H9 (cell line): ENCODE results near the gene VPS35L. TPM values are rescaled to one million over a fixed set of nuclear protein-coding genes. Genes with fewer than 3 reads are reported as not detected.

Source experiments
- DNase-seq: peaks from one replicate; pipeline ENCODE4 v3.0.0-alpha.2; 2017
- H2AFZ ChIP-seq: one replicate; pipeline ENCODE4 v1.6.1; 2013; ENCODE audit warnings: mild to moderate bottlenecking, low read length, control low read depth, moderate library complexity
- H2AK5ac ChIP-seq: 2 replicates; pipeline ENCODE4 v1.6.1; 2013; ENCODE audit warnings: low read length, control low read depth, mixed read lengths; ENCODE audit not compliant: insufficient read length
- H2BK120ac ChIP-seq: one replicate; pipeline ENCODE4 v1.6.1; 2013; ENCODE audit warnings: low read depth, mild to moderate bottlenecking, low read length, control low read depth, inconsistent platforms; ENCODE audit not compliant: poor library complexity, severe bottlenecking
- H2BK12ac ChIP-seq: 2 replicates; pipeline ENCODE4 v1.6.1; 2013; ENCODE audit warnings: low read length, control low read depth, mixed read lengths, low read depth; ENCODE audit not compliant: insufficient read length
- H2BK15ac ChIP-seq: 2 replicates; pipeline ENCODE4 v1.6.1; 2013; ENCODE audit warnings: low read depth, low read length, control low read depth
- H2BK20ac ChIP-seq: one replicate; pipeline ENCODE4 v1.6.1; 2013; ENCODE audit warnings: low read depth, mild to moderate bottlenecking, low read length, control low read depth, inconsistent platforms; ENCODE audit not compliant: poor library complexity, severe bottlenecking
- H2BK5ac ChIP-seq: 2 replicates; pipeline ENCODE4 v1.6.1; 2013; ENCODE audit warnings: low read length, control low read depth, mixed read lengths; ENCODE audit not compliant: insufficient read length
- H3K14ac ChIP-seq: 2 replicates; pipeline ENCODE4 v1.6.1; 2013; ENCODE audit warnings: low read length, control low read depth; ENCODE audit not compliant: insufficient read depth
- H3K18ac ChIP-seq: 2 replicates; pipeline ENCODE4 v1.6.1; 2013; ENCODE audit warnings: low read depth, mild to moderate bottlenecking, mixed read lengths, low read length, control low read depth; ENCODE audit not compliant: insufficient read length
- H3K23ac ChIP-seq: 2 replicates; pipeline ENCODE4 v1.6.1; 2013; ENCODE audit warnings: low read length, control low read depth, mixed read lengths, low read depth; ENCODE audit not compliant: insufficient read length
- H3K23me2 ChIP-seq: 2 replicates; pipeline ENCODE4 v1.6.1; 2013; ENCODE audit warnings: low read depth, mild to moderate bottlenecking, mixed read lengths, low read length, control low read depth; ENCODE audit not compliant: insufficient read length, poor library complexity, severe bottlenecking
- H3K27ac ChIP-seq: 2 replicates; pipeline ENCODE4 v1.5.1; 2013; ENCODE audit warnings: low read length, control low read depth, mixed read lengths, low read depth; ENCODE audit not compliant: insufficient read length
- H3K27me3 ChIP-seq: 2 replicates; pipeline ENCODE4 v1.6.1; 2013; ENCODE audit warnings: low read length, control low read depth, inconsistent platforms; ENCODE audit not compliant: insufficient read depth
- H3K4ac ChIP-seq: 2 replicates; pipeline ENCODE4 v1.6.1; 2013; ENCODE audit warnings: low read depth, mild to moderate bottlenecking, control low read depth, inconsistent platforms, low read length, moderate library complexity
- H3K4me1 ChIP-seq: 2 replicates; pipeline ENCODE4 v1.6.1; 2013; ENCODE audit warnings: low read length, control low read depth, inconsistent platforms; ENCODE audit not compliant: insufficient read depth
- H3K4me2 ChIP-seq: 2 replicates; pipeline ENCODE4 v1.6.1; 2013; ENCODE audit warnings: low read length, control low read depth, mixed read lengths; ENCODE audit not compliant: insufficient read length, insufficient read depth
- H3K56ac ChIP-seq: 2 replicates; pipeline ENCODE4 v1.6.1; 2013; ENCODE audit warnings: low read depth, mild to moderate bottlenecking, mixed read lengths, low read length, control low read depth; ENCODE audit not compliant: insufficient read length
- H3K79me1 ChIP-seq: 2 replicates; pipeline ENCODE4 v1.6.1; 2013; ENCODE audit warnings: low read depth, mild to moderate bottlenecking, moderate library complexity, low read length, control low read depth, inconsistent platforms; ENCODE audit not compliant: insufficient read depth, poor library complexity, severe bottlenecking
- H3K79me2 ChIP-seq: 2 replicates; pipeline ENCODE4 v1.6.1; 2013; ENCODE audit warnings: low read length, control low read depth, inconsistent platforms; ENCODE audit not compliant: insufficient read depth
- H3K9ac ChIP-seq: 2 replicates; pipeline ENCODE4 v1.6.1; 2013; ENCODE audit warnings: low read length, control low read depth, mixed read lengths; ENCODE audit not compliant: insufficient read length; ENCODE audit errors: extremely low read depth
- H3K9me3 ChIP-seq: one replicate; pipeline ENCODE4 v1.6.1; 2013; ENCODE audit warnings: low read depth, low read length, inconsistent platforms; ENCODE audit not compliant: control insufficient read depth
- H3T11ph ChIP-seq: one replicate; pipeline ENCODE4 v1.6.1; 2013; ENCODE audit warnings: mild to moderate bottlenecking, low read length, control low read depth, inconsistent platforms
- H4K20me1 ChIP-seq: one replicate; pipeline ENCODE4 v1.6.1; 2013; ENCODE audit not compliant: control insufficient read depth, insufficient read length, insufficient read depth
- H4K5ac ChIP-seq: 2 replicates; pipeline ENCODE4 v1.6.1; 2013; ENCODE audit warnings: low read depth, mild to moderate bottlenecking, mixed read lengths, low read length, control low read depth; ENCODE audit not compliant: insufficient read length
- H4K8ac ChIP-seq: replicated peaks from 2 replicates; pipeline ENCODE4 v1.6.1; 2013; ENCODE audit warnings: low read length, control low read depth, mixed read lengths, low read depth; ENCODE audit not compliant: insufficient read length
- H4K91ac ChIP-seq: 2 replicates; pipeline ENCODE4 v1.6.1; 2013; ENCODE audit warnings: low read depth, mild to moderate bottlenecking, moderate library complexity, mixed read lengths, low read length, control low read depth; ENCODE audit not compliant: insufficient read length
- H3K27ac Mint-ChIP-seq, 3 experiments: 2 replicates in 2 of 3; 3 replicates in 1 of 3; pipeline ENCODE4 v1.8.0; 2020 to 2021; ENCODE audit warnings: mixed read lengths in 3 of 3, mild to moderate bottlenecking in 1 of 3, moderate library complexity in 1 of 3
- H3K27me3 Mint-ChIP-seq: 2 replicates; pipeline ENCODE4 v1.8.0; 2021; ENCODE audit warnings: low read depth, mild to moderate bottlenecking, moderate library complexity, mixed read lengths
- H3K36me3 Mint-ChIP-seq, 3 experiments: 2 replicates in 2 of 3; 3 replicates in 1 of 3; pipeline ENCODE4 v1.8.0; 2020 to 2021; ENCODE audit warnings: low read depth in 3 of 3, mixed read lengths in 3 of 3; ENCODE audit not compliant: insufficient read depth in 1 of 3
- H3K4me1 Mint-ChIP-seq, 2 experiments: 2 replicates each; pipeline ENCODE4 v1.8.0; 2020; ENCODE audit warnings: mixed read lengths in 2 of 2
- H3K4me3 Mint-ChIP-seq, 2 experiments: 2 replicates in 1 of 2; 3 replicates in 1 of 2; pipeline ENCODE4 v1.8.0; 2020 to 2021; ENCODE audit warnings: mild to moderate bottlenecking in 2 of 2, mixed read lengths in 2 of 2, moderate library complexity in 1 of 2
- H3K9me3 Mint-ChIP-seq, 2 experiments: 2 replicates in 1 of 2; 3 replicates in 1 of 2; pipeline ENCODE4 v1.8.0; 2020; ENCODE audit warnings: mild to moderate bottlenecking in 2 of 2, mixed read lengths in 2 of 2, moderate library complexity in 1 of 2
- CTCF ChIP-seq: fragments of 200-600 bp; sonication (generic); conservative IDR thresholded peaks from 3 replicates; pipeline ENCODE4 v1.8.0; 2021; ENCODE audit warnings: antibody characterized with exemption, mild to moderate bottlenecking
- WGBS: extraction: QIAGEN DNeasy Blood & Tissue Kit; methylation state at CpG from one replicate; pipeline ENCODE4 v1.1.7; 2013; ENCODE audit warnings: missing lambda C conversion rate, low lambda C conversion rate, mixed read lengths; ENCODE audit not compliant: insufficient read length; ENCODE audit errors: extremely low coverage; 5-methylcytosine and 5-hydroxymethylcytosine counted together
- total RNA-seq: library from RNA; stranded (reverse); gene quantifications from 2 replicates; pipeline ENCODE4 v1.2.1, GENCODE V29; 2021

Gene VPS35L
- total RNA-seq, 1 experiment from 2014 or later, result 58.4 TPM

DNA sequence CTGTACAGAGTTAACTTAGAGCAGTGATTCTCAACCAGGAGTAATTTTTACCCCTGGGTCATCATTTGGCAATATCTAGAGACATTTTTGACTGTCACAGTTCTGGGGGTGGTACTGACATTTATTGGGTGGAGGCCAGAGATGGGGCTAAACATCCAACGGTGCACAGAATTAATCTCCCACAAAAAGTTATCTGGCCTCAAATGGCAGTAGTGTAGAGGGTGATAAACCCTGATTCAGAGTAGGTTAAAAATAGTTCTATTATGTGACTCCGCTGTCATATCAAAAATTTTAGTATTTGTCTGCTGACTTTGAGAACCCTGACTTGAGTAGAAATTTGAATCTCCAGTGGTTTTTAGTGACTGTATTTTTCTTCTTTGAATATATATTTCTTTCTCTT lies 19.1 kb downstream of the VPS35L start:
- H3K23me2 ChIP-seq, result no peaks in the 10 kb centered on the region
- no peaks in the 10 kb centered on the region for H4K20me1 ChIP-seq
- H2AFZ ChIP-seq, result no peak overlapping the region
- no peaks in the 10 kb centered on the region for H3K27me3 ChIP-seq
- H3K18ac ChIP-seq, result no peak overlapping the region
- no peaks in the 10 kb centered on the region for H3K9me3 ChIP-seq
- H3K23ac ChIP-seq, result no peak overlapping the region
- no peak overlapping the region for H2BK12ac ChIP-seq
- no peak overlapping the region for H2BK5ac ChIP-seq
- Mint-ChIP-seq H3K9me3 (0 out of 5 replicates have a peak, but pooled peaks cover 0 to 2% of the 10 kb centered on the region in 2 experiments), H3K27ac (no peak overlapping the region), H3K36me3 (peaks cover 46 to 71% (median 60%) of the 10 kb centered on the region in 3 experiments), H3K27me3 (no peaks in the 10 kb centered on the region), H3K4me3 (no peak overlapping the region), H3K4me1 (0 out of 4 replicates have a peak, but pooled peaks cover 0 to 2% of the 10 kb centered on the region in 2 experiments)
- H3K56ac ChIP-seq, result no peak overlapping the region
- no peak overlapping the region for H4K8ac ChIP-seq
- no peaks in the 10 kb centered on the region for H3K4me1 ChIP-seq
- H3K27ac ChIP-seq, result no peak overlapping the region
- no peak overlapping the region for H2BK15ac ChIP-seq
- no peak overlapping the region for H3K4me2 ChIP-seq
- WGBS, result no CpG with 5 or more reads among the region's 2 CpGs
- no peak overlapping the region for H4K91ac ChIP-seq
- H3K14ac ChIP-seq, result no peak overlapping the region
- no peaks in the 10 kb centered on the region for H3K79me1 ChIP-seq
- no peak for TF ChIP-seq CTCF
- H3T11ph ChIP-seq, result no peak overlapping the region
- no peaks in the 10 kb centered on the region for H3K79me2 ChIP-seq
- no peak for DNase-seq
- no peak overlapping the region for H2BK120ac ChIP-seq
- no peak overlapping the region for H3K4ac ChIP-seq
- no peak overlapping the region for H3K9ac ChIP-seq
- H2BK20ac ChIP-seq, result no peak overlapping the region
- no peak overlapping the region for H2AK5ac ChIP-seq
- H4K5ac ChIP-seq, result no peak overlapping the region
